Anterior cingulate cortex (tissue), 58 donors: Measurements from ENCODE around the gene EMX1.

Experiments
- DNase-seq, 58 donors: peaks; one replicate each; lab custom pipeline; 2025; lab: John Stamatoyannopoulos, UW

The EMX1 gene

GRCh38 chr2:72954376-72955227 lies 37.3 kb downstream of the EMX1 start:
- DNase-seq = no peak

DNA sequence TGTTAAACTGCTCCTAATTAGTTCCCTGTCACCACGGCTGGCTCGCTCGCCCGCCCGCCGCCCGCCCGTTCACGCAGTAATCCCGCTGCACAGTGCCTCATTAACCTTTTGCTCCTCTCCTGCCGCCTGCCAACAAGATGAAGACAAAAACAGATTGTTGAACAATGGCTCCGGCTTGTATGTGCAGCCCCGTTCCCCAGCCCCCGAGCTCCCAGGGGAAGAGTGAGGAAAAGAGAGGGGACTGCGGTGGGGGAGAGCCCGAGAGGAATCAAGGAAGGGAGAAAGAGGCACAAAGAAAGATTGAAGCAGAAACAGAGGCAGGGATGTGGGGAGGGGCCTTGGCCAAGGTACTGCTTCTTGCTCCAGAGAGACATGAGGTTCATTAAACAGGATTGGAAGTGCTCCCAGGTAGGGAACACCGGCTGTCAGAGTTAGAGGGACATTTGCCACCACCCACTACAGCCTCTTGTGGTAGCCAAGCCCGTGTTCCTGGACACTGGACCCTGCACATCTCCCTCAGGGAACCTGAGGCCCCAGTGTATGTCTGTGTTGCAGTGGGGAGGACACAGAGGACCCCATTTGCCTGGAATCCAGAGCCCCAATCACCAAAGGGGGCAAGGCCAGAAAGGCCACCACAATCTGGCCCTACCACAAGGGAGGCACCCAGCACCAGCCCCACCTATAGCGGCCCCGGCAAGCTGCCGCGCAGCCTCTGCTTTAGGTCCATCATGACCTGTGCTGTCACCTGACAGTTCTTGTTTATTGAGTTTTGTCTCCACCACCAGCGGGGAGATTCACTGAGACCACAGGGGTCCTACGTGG lies 38.1 kb downstream of the EMX1 start:
- DNase-seq = no peak

- DNase-seq = no peak
Measured at GRCh38 chr2:72956050-72956395, 38.7 kb downstream of the EMX1 start.

GRCh38 chr2:72956936-72957335 lies 39.6 kb downstream of the EMX1 start:
- no peak for DNase-seq

GRCh38 chr2:72958542-72959385 lies 41.4 kb downstream of the EMX1 start:
- no peak for DNase-seq

- no peak for DNase-seq
Measured at GRCh38 chr2:72959554-72959953, 42.2 kb downstream of the EMX1 start.

DNA sequence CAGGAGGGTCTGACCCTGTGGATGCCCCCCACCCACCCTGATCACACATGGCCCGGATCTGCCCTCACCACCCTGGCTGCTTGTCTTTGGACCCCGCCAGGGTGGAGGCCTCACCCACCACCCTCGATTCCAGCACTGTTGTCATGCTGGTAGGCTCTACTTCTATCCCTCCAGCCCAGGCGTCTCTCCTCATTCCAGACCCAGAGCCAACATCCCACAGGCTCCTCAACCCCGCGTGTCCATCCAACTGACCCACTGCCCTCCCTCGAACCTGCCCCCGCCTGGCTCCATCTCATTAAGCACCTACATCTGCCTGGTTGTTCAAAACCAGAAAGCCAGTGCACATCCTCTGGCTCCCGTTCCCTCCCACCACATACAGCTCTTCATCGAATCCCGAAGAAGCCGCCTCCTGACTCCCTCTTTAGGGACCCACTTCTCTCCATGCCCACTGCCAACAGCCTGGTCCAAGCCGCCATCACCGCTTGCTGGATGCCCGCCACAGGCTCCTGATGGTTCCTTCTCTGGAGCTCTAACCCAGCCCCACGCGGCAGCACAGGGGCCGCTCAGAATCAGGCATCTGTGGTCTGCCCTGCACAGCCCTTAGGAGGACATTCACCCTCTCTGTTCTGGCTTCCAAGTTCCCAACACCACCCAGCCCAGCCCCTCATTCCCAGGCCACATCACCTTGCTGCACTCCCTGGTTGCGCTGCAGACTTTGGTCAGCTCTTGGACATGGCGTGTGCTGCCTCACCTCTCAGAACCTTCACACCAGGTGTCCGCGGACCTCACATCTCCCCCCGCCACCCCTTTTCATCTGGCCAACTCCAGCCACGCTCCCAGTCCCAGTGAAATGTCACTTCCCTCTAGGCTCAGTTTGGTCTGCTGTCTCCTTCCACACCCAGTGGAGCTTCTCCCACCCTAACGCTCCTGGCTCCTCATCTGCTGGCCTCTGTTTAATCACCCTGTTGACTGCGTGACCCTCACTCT lies 43.0 kb downstream of the EMX1 start:
- no peak for DNase-seq

GRCh38 chr2:72961036-72961720 lies 43.9 kb downstream of the EMX1 start:
- no peak for DNase-seq

- DNase-seq = no peak
Measured at GRCh38 chr2:72961853-72962468, 44.6 kb downstream of the EMX1 start.

DNA sequence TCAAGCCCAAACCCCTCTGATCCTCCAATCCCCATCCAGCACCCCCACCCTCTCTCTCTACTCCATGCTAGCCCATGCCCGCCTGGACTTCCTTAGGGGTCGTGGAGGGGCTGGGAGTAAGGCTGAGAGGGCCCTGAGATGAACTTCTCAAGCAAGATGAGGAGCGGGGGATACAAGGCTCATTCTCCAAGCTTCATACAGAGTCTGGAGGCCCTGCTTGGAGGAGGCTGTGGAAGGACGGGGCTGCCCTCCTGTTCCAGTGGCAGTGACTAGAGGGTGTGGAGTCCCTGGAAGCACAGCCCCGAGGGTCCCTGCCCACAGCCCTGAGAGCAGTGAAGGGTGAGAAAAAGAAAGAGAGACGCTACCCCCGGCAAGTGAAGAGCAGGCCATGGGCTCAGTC lies 45.6 kb downstream of the EMX1 start:
- DNase-seq = no peak

GRCh38 chr2:72963423-72964145 lies 46.3 kb downstream of the EMX1 start:
- DNase-seq = no peak

DNA sequence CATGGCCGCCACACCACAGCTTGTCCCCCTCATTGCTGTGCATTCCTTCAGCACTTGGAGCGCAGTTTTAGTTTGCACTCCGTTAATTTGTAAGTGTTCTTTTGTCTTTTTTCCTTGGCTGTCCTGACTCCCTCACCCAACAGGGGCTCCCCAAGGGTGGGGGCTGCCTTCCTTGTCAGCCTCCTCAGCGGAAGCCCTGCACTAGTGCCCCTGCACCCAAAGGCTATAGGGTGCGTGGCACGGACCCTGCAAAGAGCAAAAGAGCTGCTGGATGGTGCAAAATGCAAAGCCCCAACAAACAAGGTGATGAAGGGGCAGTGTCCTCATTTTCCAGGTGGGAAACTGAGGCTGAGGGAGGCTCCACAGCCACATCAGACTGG lies 46.8 kb downstream of the EMX1 start:
- DNase-seq = no peak

GRCh38 chr2:72965016-72965415 lies 47.7 kb downstream of the EMX1 start:
- no peak for DNase-seq

DNA sequence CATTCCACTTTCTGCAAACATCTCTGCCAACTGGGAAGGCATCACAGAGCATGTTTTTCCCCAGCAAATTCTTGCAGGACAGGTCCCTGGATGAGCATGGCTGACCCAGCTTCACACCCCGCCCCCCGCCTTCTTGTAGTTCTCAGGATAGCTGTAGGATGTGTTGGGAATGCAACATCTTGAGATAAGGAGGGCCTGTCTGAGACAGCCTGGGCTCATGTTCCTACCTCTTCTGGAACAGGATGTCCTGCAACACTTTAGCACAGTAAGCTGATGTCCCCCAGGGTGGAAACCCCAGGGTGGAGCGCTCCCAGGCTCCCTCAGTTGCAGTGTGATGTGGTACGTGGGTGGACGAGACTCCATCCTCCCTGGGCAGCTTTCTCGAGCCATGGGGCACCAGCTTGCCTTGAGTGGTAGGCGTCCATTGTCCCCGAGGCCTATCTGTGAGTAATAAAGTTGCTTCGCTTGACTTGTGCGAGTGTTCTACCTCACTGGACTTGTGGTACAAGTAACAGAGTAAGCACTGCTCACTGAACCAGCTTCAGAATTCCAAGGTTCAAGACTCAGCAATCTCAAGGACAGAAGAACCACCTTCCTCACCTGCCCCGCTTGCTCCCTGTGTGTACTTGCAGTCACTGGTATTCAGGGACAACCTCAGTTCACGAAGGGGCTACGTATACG lies 48.6 kb downstream of the EMX1 start:
- no peak for DNase-seq

DNA sequence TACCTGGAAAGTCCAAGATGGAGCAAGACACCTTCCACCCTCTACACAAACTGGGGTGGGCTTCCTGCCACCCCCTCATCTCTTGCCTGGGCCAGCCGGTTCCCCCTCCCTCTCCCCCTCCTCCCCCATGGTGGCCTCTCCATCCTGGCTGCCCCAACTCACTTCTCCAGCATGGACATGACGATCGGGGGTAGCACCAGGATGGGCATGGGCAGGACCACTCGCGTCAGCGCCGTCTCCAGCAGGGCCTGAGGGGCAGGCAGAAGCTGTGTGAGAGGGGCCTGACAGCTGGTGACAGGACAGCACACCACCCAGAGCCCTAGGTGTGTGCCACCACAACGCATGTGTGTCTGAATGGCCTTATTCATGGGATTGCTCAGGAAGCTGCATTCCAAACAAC lies 51.0 kb downstream of the EMX1 start:
- no peak for DNase-seq

GRCh38 chr2:72969706-72970105 lies 52.4 kb downstream of the EMX1 start:
- DNase-seq = no peak

GRCh38 chr2:72971036-72971435 lies 53.7 kb downstream of the EMX1 start:
- DNase-seq = no peak
